Right atrium auricular region (tissue), 2 donors: ENCODE data around the gene RAI1. TPM values are rescaled to one million over a fixed set of nuclear protein-coding genes. Genes with fewer than 3 reads are reported as not detected.

Source experiments
- DNase-seq: peaks from one replicate; pipeline ENCODE4 v3.0.0-alpha.2; 2019; ENCODE audit warnings: low spot score
- H3K27ac ChIP-seq, 2 donors: fragments of 200-600 bp; sonication (generic); 1 replicate in 1 of 2; 2 replicates in 1 of 2; pipeline ENCODE4 v1.5.1; 2016 to 2019
- H3K27me3 ChIP-seq, 2 donors: fragments of 200-600 bp; sonication (generic); one replicate each; pipeline versions ENCODE4 v1.5.1 to v1.6.0; 2017 to 2019
- H3K36me3 ChIP-seq: fragments of 200-600 bp; sonication (generic); one replicate; pipeline ENCODE4 v1.5.1; 2016
- H3K4me1 ChIP-seq, 2 donors: fragments of 200-600 bp; sonication (generic); one replicate each; pipeline versions ENCODE4 v1.5.1 to v1.6.0; 2017 to 2019
- H3K4me3 ChIP-seq, 2 donors: fragments of 200-600 bp; sonication (generic); 1 replicate in 1 of 2; 2 replicates in 1 of 2; pipeline ENCODE4 v1.5.1; 2017 to 2019; ENCODE audit warnings: mild to moderate bottlenecking in 1 of 2, moderate library complexity in 1 of 2
- H3K9me3 ChIP-seq, 2 donors: fragments of 200-600 bp; sonication (generic); one replicate each; pipeline ENCODE4 v1.5.1; 2019
- total RNA-seq, 2 donors: library from RNA; depleted of rRNA; stranded (reverse); fragments of >200 nt; gene quantifications; one replicate each; pipeline ENCODE4 v1.1.0, GENCODE V29; 2016
- TF ChIP-seq, protein P1 (sequence below), 2 donors: fragments of 200-600 bp; sonication (generic); IDR thresholded peaks; one replicate each; pipeline ENCODE4 v1.5.1; 2019; ENCODE audit warnings: antibody characterized with exemption in 2 of 2

RAI1 gene
- total RNA-seq, 2 donors from 2014 or later: 23.8 to 24.9 TPM

DNA sequence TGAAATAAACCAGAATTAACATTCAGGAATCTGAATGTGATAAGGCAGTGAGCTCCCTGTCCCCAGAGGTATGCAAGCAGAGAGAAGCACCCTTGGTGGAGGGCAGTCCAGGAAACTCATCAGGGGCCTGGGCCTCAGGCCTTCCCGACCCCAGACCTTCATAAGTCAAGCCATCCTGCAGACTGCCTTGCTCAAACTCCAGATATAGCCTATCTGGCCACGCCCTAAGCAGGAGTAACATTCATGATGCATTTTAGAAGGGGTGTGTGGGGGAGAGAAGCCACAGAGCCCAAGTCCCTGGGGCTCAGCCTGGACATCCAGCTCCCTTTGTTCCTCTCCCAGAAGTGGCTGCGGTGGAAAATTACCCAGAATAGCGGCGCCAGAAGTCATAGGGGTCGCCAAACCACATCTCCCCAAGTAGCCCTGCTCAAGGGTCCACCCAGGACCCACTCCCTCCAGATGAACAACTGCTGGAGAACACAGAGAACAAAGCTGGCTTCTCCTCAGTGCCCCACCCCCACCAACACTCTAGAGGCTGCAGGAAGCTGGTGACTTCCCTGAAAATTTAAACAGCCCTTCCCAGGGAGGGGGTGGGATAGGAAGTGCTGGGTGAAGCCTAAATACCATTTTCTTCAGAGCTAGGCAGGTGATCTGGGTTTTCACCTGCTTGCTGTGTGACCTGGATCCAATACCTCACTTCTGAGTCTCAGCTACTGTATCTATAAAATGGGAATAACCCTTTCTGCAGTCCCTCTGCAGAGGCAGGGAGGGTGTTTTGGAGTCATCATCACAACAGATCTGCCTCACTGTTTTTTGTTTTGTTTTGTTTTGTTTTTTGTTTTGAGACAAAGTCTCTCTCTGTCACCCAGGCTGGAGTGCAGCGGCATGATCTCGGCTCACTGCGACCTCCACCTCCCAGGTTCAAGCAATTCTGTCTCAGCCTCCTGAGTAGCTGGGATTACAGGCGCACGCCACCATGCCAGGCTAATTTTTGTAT is 157.0 kb downstream of the RAI1 start:
- no peak overlapping the region for H3K4me3 ChIP-seq
- H3K27me3 ChIP-seq: no peaks in the 10 kb centered on the region
- H3K4me1 ChIP-seq: peaks cover 0 to 92% of the 10 kb centered on the region in 2 donors
- peak; percentile 72 for DNase-seq
- TF ChIP-seq, protein P1, sequence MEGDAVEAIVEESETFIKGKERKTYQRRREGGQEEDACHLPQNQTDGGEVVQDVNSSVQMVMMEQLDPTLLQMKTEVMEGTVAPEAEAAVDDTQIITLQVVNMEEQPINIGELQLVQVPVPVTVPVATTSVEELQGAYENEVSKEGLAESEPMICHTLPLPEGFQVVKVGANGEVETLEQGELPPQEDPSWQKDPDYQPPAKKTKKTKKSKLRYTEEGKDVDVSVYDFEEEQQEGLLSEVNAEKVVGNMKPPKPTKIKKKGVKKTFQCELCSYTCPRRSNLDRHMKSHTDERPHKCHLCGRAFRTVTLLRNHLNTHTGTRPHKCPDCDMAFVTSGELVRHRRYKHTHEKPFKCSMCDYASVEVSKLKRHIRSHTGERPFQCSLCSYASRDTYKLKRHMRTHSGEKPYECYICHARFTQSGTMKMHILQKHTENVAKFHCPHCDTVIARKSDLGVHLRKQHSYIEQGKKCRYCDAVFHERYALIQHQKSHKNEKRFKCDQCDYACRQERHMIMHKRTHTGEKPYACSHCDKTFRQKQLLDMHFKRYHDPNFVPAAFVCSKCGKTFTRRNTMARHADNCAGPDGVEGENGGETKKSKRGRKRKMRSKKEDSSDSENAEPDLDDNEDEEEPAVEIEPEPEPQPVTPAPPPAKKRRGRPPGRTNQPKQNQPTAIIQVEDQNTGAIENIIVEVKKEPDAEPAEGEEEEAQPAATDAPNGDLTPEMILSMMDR (IDR thresholded peaks at IDR 0.05): no peak
- H3K9me3 ChIP-seq: no peaks in the 10 kb centered on the region
- peak overlapping the region; percentile 100 for H3K27ac ChIP-seq
- H3K36me3 ChIP-seq: no peaks in the 10 kb centered on the region

GRCh38 chr17:17839791-17840707 is 158.8 kb downstream of the RAI1 start:
- Histone ChIP-seq H3K27me3 (no peaks in the 10 kb centered on the region), H3K9me3 (no peaks in the 10 kb centered on the region), H3K27ac (peak overlapping the region; percentile 100), H3K4me3 (peak overlapping the region; percentile 35 to 50), H3K36me3 (no peaks in the 10 kb centered on the region), H3K4me1 (peaks cover 0 to 76% of the 10 kb centered on the region in 2 donors)
- DNase-seq: peak; percentile 88
- TF ChIP-seq, protein P1 (IDR thresholded peaks at IDR 0.05): no peak

DNA sequence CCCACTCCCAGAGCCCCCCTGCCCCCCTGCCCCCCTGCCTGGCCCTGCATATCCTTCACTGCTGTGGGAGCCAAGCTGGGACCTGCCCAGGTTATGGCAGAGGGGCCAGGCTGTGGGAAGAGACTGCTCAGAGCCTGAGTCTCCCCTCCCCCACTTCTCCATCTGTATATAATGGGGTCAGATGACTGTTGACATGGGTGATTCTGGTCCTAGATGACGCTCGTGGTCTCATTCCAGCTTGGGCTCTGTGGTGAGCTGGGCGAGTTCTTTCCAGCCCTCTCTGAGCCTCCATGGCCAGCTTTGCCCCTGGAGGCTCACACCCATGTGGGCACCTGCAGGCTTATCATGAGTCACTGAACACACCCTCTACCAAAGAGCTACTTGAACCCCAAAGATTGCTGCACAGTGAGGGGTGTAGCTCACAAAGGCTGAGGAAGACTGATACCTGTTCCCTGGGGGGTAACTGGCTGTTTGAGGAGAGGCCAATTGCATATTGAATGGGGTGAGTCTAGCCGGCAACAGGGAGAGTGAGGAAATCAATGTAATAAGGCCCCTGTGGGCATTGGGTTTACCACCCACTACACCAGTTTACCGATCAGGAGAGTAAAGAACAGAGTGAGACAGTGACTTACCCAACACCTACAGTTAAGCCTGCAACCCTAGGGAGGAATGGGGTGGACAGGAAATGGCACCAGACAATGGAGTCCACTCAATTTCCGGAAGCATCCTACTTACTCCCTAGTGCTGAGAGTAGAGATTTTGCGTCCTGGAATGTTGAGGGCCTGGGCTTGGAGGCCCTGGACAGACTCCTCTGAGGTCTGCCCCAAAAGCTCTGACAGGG is 159.7 kb downstream of the RAI1 start:
- no peak for DNase-seq
- Histone ChIP-seq H3K36me3 (no peaks in the 10 kb centered on the region), H3K9me3 (no peaks in the 10 kb centered on the region), H3K27ac (peak overlapping the region; percentile 100), H3K4me3 (peak overlapping the region; percentile 35 to 50), H3K4me1 (peaks cover 0 to 67% of the 10 kb centered on the region in 2 donors), H3K27me3 (no peaks in the 10 kb centered on the region)
- TF ChIP-seq, protein P1 (IDR thresholded peaks at IDR 0.05): no peak

- peaks cover 0 to 64% of the 10 kb centered on the region in 2 donors for H3K4me1 ChIP-seq
- no peak for DNase-seq
- TF ChIP-seq, protein P1 (IDR thresholded peaks at IDR 0.05): no peak
- H3K36me3 ChIP-seq: peaks cover 4% of the 10 kb centered on the region
- H3K27ac ChIP-seq: peak overlapping the region; percentile 100
- H3K4me3 ChIP-seq: no peak overlapping the region
- no peaks in the 10 kb centered on the region for H3K9me3 ChIP-seq
- no peaks in the 10 kb centered on the region for H3K27me3 ChIP-seq
Measured at GRCh38 chr17:17841601-17842025, 160.4 kb downstream of the RAI1 start.
